SK-N-SH (cell line): Measurements from ENCODE around the gene CYFIP1. TPM values are rescaled to one million over a fixed set of nuclear protein-coding genes. Genes with fewer than 3 reads are reported as not detected.

ENCODE experiments used
- CTCF ChIA-PET: fragments of 300-600, 350-600 bp; formaldehyde crosslinking; extraction: SDS; loops from one replicate; lab custom pipeline; 2021; lab: Yijun Ruan, JAX
- POLR2A ChIA-PET: fragments of 350-600 bp; sonication (Branson Sonifier 250); formaldehyde crosslinking; extraction: SDS; loops from one replicate; lab custom pipeline; 2020; ENCODE audit warnings: antibody characterized with exemption, inconsistent platforms; lab: Yijun Ruan, JAX
- DNase-seq: peaks from one replicate; pipeline ENCODE4 v3.0.0; 2012
- H2AFZ ChIP-seq: fragments of 200-600 bp; sonication (generic); 2 replicates; pipeline ENCODE4 v1.8.1; 2016; ENCODE audit warnings: antibody characterized with exemption, mild to moderate bottlenecking, low read depth
- H3F3A ChIP-seq: fragments of 200-600 bp; sonication (generic); replicated peaks from 2 replicates; pipeline ENCODE3; 2016; ENCODE audit warnings: antibody characterized with exemption, mild to moderate bottlenecking; ENCODE audit not compliant: insufficient read depth
- H3K27ac ChIP-seq, 2 experiments: fragments of 200-500 bp in 1 of 2; fragments of 200-600 bp in 1 of 2; sonication (Bioruptor generic) in 1 of 2; sonication (generic), shearing (Covaris generic) in 1 of 2; 2 replicates each; pipeline versions ENCODE4 v1.5.1 to v1.6.1; 2014 to 2016; ENCODE audit warnings: low read depth in 2 of 2, inconsistent platforms in 1 of 2, low read length in 1 of 2, mild to moderate bottlenecking in 1 of 2, mixed read lengths in 1 of 2
- H3K27me3 ChIP-seq: fragments of 200-600 bp; sonication (generic), shearing (Covaris generic); 2 replicates; pipeline ENCODE4 v1.6.1; 2016; ENCODE audit warnings: mixed run types; ENCODE audit not compliant: insufficient read depth
- H3K36me3 ChIP-seq, 2 experiments: fragments of 200-500 bp in 1 of 2; fragments of 200-600 bp in 1 of 2; sonication (Bioruptor generic) in 1 of 2; sonication (generic) in 1 of 2; replicated peaks in 1 of 2; 2 replicates each; pipeline versions ENCODE3 to v1.5.1; 2014 to 2016; ENCODE audit warnings: low read length in 1 of 2, mild to moderate bottlenecking in 1 of 2; ENCODE audit not compliant: insufficient read depth in 2 of 2, control insufficient read depth in 1 of 2
- H3K4me1 ChIP-seq, 2 experiments: fragments of 200-500 bp in 1 of 2; fragments of 200-600 bp in 1 of 2; sonication (Bioruptor generic) in 1 of 2; sonication (generic), shearing (Covaris generic) in 1 of 2; 2 replicates each; pipeline versions ENCODE4 v1.5.1 to v1.6.1; 2014 to 2016; ENCODE audit warnings: low read depth in 1 of 2, low read length in 1 of 2, mixed run types in 1 of 2; ENCODE audit not compliant: insufficient read depth in 2 of 2, control insufficient read depth in 1 of 2
- H3K4me2 ChIP-seq: fragments of 200-600 bp; sonication (generic), shearing (Covaris generic); 2 replicates; pipeline ENCODE4 v1.6.1; 2017; ENCODE audit warnings: mixed run types
- H3K4me3 ChIP-seq, 2 experiments: fragments of 200-500 bp in 1 of 2; fragments of 200-600 bp in 1 of 2; sonication (Bioruptor generic) in 1 of 2; sonication (generic), shearing (Covaris generic) in 1 of 2; 2 replicates each; pipeline versions ENCODE4 v1.5.1 to v1.8.1; 2014 to 2016; ENCODE audit warnings: low read depth in 2 of 2, inconsistent platforms in 1 of 2, low read length in 1 of 2, mild to moderate bottlenecking in 1 of 2, mixed read lengths in 1 of 2, moderate library complexity in 1 of 2
- H3K79me2 ChIP-seq: fragments of 200-600 bp; sonication (generic); 2 replicates; pipeline ENCODE4 v1.8.1; 2017; ENCODE audit warnings: mild to moderate bottlenecking; ENCODE audit not compliant: insufficient read depth
- H3K9ac ChIP-seq: fragments of 200-600 bp; sonication (generic); 2 replicates; pipeline ENCODE4 v1.6.1; 2017; ENCODE audit warnings: mixed run types
- H3K9me2 ChIP-seq: fragments of 200-600 bp; sonication (generic); 2 replicates; pipeline ENCODE4 v1.6.1; 2017; ENCODE audit warnings: mixed run types
- H3K9me3 ChIP-seq: fragments of 200-600 bp; sonication (generic); 2 replicates; pipeline ENCODE4 v1.6.1; 2017; ENCODE audit warnings: mixed run types, mild to moderate bottlenecking, moderate library complexity
- H4K20me1 ChIP-seq: fragments of 200-600 bp; sonication (generic); 2 replicates; pipeline ENCODE4 v1.6.1; 2017; ENCODE audit warnings: mild to moderate bottlenecking, mixed run types; ENCODE audit not compliant: insufficient read depth
- ELF1 ChIP-seq: IDR thresholded peaks from 2 replicates; pipeline ENCODE4 v1.4.0; 2012
- EZH2phosphoT487 ChIP-seq: fragments of 200-600 bp; sonication (generic); IDR thresholded peaks from 2 replicates; pipeline ENCODE4 v1.6.1; 2017; ENCODE audit warnings: low read depth, mixed run types, mild to moderate bottlenecking, antibody characterized with exemption, moderate library complexity, borderline replicate concordance
- FOXM1 ChIP-seq: IDR thresholded peaks from 2 replicates; pipeline ENCODE4 v1.4.0; 2012; ENCODE audit warnings: low read depth, mild to moderate bottlenecking
- GABPA ChIP-seq: IDR thresholded peaks from 2 replicates; pipeline ENCODE4 v1.4.0; 2012; ENCODE audit warnings: low read depth, mild to moderate bottlenecking
- MXI1 ChIP-seq: IDR thresholded peaks from 2 replicates; pipeline ENCODE4 v1.6.1; 2012; ENCODE audit warnings: mild to moderate bottlenecking, low read depth, low read length, improper control_type of control experiment
- NFIC ChIP-seq: IDR thresholded peaks from 2 replicates; pipeline ENCODE4 v1.4.0; 2012; ENCODE audit warnings: borderline replicate concordance
- NRF1 ChIP-seq: IDR thresholded peaks from 2 replicates; pipeline ENCODE4 v1.6.1; 2012; ENCODE audit warnings: low read depth, mild to moderate bottlenecking, low read length
- RXRA ChIP-seq: IDR thresholded peaks from 2 replicates; pipeline ENCODE4 v1.4.0; 2012; ENCODE audit warnings: low read depth, mild to moderate bottlenecking, borderline replicate concordance
- SMC3 ChIP-seq: IDR thresholded peaks from 2 replicates; pipeline ENCODE4 v1.6.1; 2012; ENCODE audit warnings: low read depth, low read length, improper control_type of control experiment
- TAF1 ChIP-seq: IDR thresholded peaks from 2 replicates; pipeline ENCODE4 v1.6.1; 2012; ENCODE audit warnings: low read depth, mild to moderate bottlenecking, low read length, moderate library complexity, borderline replicate concordance
- WGBS: methylation state at CpG from one replicate; pipeline ENCODE4 v1.1.6; 2017; ENCODE audit warnings: low lambda C conversion rate; 5-methylcytosine and 5-hydroxymethylcytosine counted together
- polyA plus RNA-seq, 3 experiments: library from polyadenylated mRNA; depleted of rRNA; stranded (reverse); fragments of >200 nt; gene quantifications; 2 replicates each; pipeline ENCODE4 v1.2.3, GENCODE V29; 2012
- TF ChIP-seq, protein P1 (sequence below): fragments of 200-600 bp; sonication (generic); IDR thresholded peaks from 2 replicates; pipeline ENCODE4 v1.6.1; 2017; ENCODE audit warnings: antibody characterized with exemption, mild to moderate bottlenecking, moderate library complexity
- TF ChIP-seq, protein P2 (sequence below): IDR thresholded peaks from 2 replicates; pipeline ENCODE4 v1.6.1; 2012; ENCODE audit warnings: mild to moderate bottlenecking, low read depth, low read length, moderate library complexity
- TF ChIP-seq, protein P3 (sequence below): IDR thresholded peaks from 2 replicates; pipeline ENCODE4 v1.4.0; 2012; ENCODE audit warnings: low read depth, borderline replicate concordance

CYFIP1 gene
- polyA plus RNA-seq, 1 of the 3 experiments (the other 2 are of a cell fraction), result 53.4 TPM

DNA sequence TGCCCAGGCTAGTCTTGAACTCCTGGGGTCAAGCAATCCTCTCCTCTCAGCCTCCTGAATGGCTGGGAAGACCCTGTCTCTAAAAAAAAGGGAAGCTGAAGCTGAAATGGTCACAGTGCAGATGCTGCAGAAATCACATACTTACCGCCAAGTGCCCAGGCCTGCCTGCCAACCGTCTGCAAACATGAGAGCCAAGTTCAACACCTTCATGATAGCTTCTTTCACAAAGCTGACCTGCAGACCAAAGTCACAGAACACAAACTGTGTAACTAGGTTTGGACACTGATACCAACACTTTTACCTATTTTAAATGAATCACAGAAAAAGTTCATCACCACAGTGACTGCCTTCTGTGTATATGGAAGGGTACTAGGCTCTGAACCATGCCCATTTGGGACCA lies 22.8 kb upstream of the CYFIP1 start (continued):
- TF ChIP-seq MXI1, result no peak
- no peak for TF ChIP-seq FOXM1
- TF ChIP-seq, protein P1, sequence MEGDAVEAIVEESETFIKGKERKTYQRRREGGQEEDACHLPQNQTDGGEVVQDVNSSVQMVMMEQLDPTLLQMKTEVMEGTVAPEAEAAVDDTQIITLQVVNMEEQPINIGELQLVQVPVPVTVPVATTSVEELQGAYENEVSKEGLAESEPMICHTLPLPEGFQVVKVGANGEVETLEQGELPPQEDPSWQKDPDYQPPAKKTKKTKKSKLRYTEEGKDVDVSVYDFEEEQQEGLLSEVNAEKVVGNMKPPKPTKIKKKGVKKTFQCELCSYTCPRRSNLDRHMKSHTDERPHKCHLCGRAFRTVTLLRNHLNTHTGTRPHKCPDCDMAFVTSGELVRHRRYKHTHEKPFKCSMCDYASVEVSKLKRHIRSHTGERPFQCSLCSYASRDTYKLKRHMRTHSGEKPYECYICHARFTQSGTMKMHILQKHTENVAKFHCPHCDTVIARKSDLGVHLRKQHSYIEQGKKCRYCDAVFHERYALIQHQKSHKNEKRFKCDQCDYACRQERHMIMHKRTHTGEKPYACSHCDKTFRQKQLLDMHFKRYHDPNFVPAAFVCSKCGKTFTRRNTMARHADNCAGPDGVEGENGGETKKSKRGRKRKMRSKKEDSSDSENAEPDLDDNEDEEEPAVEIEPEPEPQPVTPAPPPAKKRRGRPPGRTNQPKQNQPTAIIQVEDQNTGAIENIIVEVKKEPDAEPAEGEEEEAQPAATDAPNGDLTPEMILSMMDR, result no peak

DNA sequence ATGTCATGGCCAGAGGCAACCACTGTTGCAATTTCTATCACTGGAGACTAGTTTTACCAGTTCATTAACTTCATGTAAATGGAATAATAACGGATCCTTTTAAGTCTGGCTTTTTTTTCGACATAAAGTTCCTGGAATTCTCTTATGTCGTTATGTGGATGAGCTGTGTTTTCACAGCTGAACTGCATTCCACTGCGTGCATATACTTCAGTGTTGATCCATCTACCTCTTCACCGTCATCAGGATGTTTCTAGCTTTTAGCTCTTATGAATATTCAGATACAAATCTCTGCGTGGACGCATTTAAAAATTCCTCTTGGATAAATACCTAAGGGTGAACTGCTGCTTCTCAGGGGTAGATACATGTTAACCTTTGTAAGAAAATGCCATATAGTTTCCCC lies 15.6 kb upstream of the CYFIP1 start:
- no peak overlapping the region for H3K4me3 ChIP-seq
- no peaks in the 10 kb centered on the region for H3K79me2 ChIP-seq
- peaks cover 2 to 36% of the 10 kb centered on the region in 2 experiments for H3K36me3 ChIP-seq
- no peaks in the 10 kb centered on the region for H3K9me2 ChIP-seq
- CTCF ChIA-PET, result no interaction called here
- H3K4me2 ChIP-seq, result no peak overlapping the region
- H3K27ac ChIP-seq, result no peak overlapping the region
- H2AFZ ChIP-seq, result no peak overlapping the region
- no peaks in the 10 kb centered on the region for H3K4me1 ChIP-seq
- H3K9me3 ChIP-seq, result no peaks in the 10 kb centered on the region
- H4K20me1 ChIP-seq, result no peaks in the 10 kb centered on the region
- no peaks in the 10 kb centered on the region for H3K27me3 ChIP-seq
- WGBS, result 97% methylated on average over 7 of the region's 7 CpGs
- H3K9ac ChIP-seq, result no peak overlapping the region
- DNase-seq, result no peak
- POLR2A ChIA-PET, result no interaction called here
- TF ChIP-seq, protein P2, sequence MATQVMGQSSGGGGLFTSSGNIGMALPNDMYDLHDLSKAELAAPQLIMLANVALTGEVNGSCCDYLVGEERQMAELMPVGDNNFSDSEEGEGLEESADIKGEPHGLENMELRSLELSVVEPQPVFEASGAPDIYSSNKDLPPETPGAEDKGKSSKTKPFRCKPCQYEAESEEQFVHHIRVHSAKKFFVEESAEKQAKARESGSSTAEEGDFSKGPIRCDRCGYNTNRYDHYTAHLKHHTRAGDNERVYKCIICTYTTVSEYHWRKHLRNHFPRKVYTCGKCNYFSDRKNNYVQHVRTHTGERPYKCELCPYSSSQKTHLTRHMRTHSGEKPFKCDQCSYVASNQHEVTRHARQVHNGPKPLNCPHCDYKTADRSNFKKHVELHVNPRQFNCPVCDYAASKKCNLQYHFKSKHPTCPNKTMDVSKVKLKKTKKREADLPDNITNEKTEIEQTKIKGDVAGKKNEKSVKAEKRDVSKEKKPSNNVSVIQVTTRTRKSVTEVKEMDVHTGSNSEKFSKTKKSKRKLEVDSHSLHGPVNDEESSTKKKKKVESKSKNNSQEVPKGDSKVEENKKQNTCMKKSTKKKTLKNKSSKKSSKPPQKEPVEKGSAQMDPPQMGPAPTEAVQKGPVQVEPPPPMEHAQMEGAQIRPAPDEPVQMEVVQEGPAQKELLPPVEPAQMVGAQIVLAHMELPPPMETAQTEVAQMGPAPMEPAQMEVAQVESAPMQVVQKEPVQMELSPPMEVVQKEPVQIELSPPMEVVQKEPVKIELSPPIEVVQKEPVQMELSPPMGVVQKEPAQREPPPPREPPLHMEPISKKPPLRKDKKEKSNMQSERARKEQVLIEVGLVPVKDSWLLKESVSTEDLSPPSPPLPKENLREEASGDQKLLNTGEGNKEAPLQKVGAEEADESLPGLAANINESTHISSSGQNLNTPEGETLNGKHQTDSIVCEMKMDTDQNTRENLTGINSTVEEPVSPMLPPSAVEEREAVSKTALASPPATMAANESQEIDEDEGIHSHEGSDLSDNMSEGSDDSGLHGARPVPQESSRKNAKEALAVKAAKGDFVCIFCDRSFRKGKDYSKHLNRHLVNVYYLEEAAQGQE, result no peak
- no peak for TF ChIP-seq GABPA
- TF ChIP-seq TAF1, result no peak
- no peak for TF ChIP-seq EZH2phosphoT487
- no peak for TF ChIP-seq SMC3
- TF ChIP-seq RXRA, result no peak
- TF ChIP-seq FOXM1, result no peak
- no peak for TF ChIP-seq ELF1
- TF ChIP-seq NRF1, result no peak
- no peak for TF ChIP-seq NFIC
- TF ChIP-seq, protein P3, sequence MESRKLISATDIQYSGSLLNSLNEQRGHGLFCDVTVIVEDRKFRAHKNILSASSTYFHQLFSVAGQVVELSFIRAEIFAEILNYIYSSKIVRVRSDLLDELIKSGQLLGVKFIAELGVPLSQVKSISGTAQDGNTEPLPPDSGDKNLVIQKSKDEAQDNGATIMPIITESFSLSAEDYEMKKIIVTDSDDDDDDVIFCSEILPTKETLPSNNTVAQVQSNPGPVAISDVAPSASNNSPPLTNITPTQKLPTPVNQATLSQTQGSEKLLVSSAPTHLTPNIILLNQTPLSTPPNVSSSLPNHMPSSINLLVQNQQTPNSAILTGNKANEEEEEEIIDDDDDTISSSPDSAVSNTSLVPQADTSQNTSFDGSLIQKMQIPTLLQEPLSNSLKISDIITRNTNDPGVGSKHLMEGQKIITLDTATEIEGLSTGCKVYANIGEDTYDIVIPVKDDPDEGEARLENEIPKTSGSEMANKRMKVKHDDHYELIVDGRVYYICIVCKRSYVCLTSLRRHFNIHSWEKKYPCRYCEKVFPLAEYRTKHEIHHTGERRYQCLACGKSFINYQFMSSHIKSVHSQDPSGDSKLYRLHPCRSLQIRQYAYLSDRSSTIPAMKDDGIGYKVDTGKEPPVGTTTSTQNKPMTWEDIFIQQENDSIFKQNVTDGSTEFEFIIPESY, result no peak
- no peaks in the 10 kb centered on the region for H3F3A ChIP-seq
